ENCODE measurements around the gene TRAPPC2L.
"Not testable (repeated sequence)": the region's sequence is repeated elsewhere in the genome, so short reads cannot be mapped to it uniquely, and the experiment has no call there.

Gene TRAPPC2L

GRCh38 chr16:88877564-88878289 lies 20.8 kb downstream of the TRAPPC2L start:
- DNase-seq (ENCODE audit: low read depth) = no peak

- DNase-seq (ENCODE audit: low read depth) = no peak
Observed at GRCh38 chr16:88878356-88878755, 21.4 kb downstream of the TRAPPC2L start.

- no peak for DNase-seq (ENCODE audit: low read depth)
Observed at GRCh38 chr16:88878967-88879787, 22.2 kb downstream of the TRAPPC2L start.

- DNase-seq (ENCODE audit: low read depth) = no peak
Observed at GRCh38 chr16:88879788-88880055, 22.8 kb downstream of the TRAPPC2L start.

- DNase-seq (ENCODE audit: low read depth) = no peak
Observed at GRCh38 chr16:88880226-88881006, 23.5 kb downstream of the TRAPPC2L start.

- DNase-seq (ENCODE audit: low read depth) = no peak
Observed at GRCh38 chr16:88881007-88881615, 24.2 kb downstream of the TRAPPC2L start.

GRCh38 chr16:88881675-88882357 lies 24.9 kb downstream of the TRAPPC2L start:
- no peak for DNase-seq (ENCODE audit: low read depth)

- no peak for DNase-seq (ENCODE audit: low read depth)
Observed at GRCh38 chr16:88882358-88883030, 25.6 kb downstream of the TRAPPC2L start.

GRCh38 chr16:88883117-88883895 lies 26.4 kb downstream of the TRAPPC2L start:
- no peak for DNase-seq (ENCODE audit: low read depth)

- DNase-seq (ENCODE audit: low read depth) = no peak
Observed at GRCh38 chr16:88883946-88884345, 27.0 kb downstream of the TRAPPC2L start.

- DNase-seq (ENCODE audit: low read depth) = no peak
Observed at GRCh38 chr16:88884569-88885271, 27.8 kb downstream of the TRAPPC2L start.

GRCh38 chr16:88885693-88886280 lies 28.9 kb downstream of the TRAPPC2L start:
- no peak for DNase-seq (ENCODE audit: low read depth)

- DNase-seq (ENCODE audit: low read depth) = no peak
Observed at GRCh38 chr16:88886420-88886844, 29.5 kb downstream of the TRAPPC2L start.

- no peak for DNase-seq (ENCODE audit: low read depth)
Observed at GRCh38 chr16:88886845-88887521, 30.1 kb downstream of the TRAPPC2L start.

GRCh38 chr16:88888057-88888456 lies 31.1 kb downstream of the TRAPPC2L start:
- DNase-seq (ENCODE audit: low read depth) = no peak

- DNase-seq (ENCODE audit: low read depth) = no peak
Observed at GRCh38 chr16:88888461-88889387, 31.8 kb downstream of the TRAPPC2L start.

- not testable (repeated sequence) for DNase-seq (ENCODE audit: low read depth)
Observed at GRCh38 chr16:88889702-88890352, 32.9 kb downstream of the TRAPPC2L start.

All from activated gamma-delta T cell treated with anti-CD3 and anti-CD28 coated beads, Interleukin-2, amount 50 U/mL, for 16 hours (primary cell).